H1 (cell line): Measurements from ENCODE around the gene NTPCR. TPM values are rescaled to one million over a fixed set of nuclear protein-coding genes. Genes with fewer than 3 reads are reported as not detected.
A peak's percentile ranks its signal among the peaks of the same experiment; 100 is the strongest.

ENCODE experiments used
- CTCF ChIA-PET: fragments of 300-600 bp; sonication (Branson Sonifier 250); formaldehyde crosslinking; loops from one replicate; lab custom pipeline; 2021; ENCODE audit not compliant: partially characterized antibody; lab: Charles Lee
- POLR2A ChIA-PET: fragments of 300-600 bp; sonication (Branson Sonifier 250); formaldehyde crosslinking; loops from one replicate; lab custom pipeline; 2021; ENCODE audit warnings: inconsistent platforms; ENCODE audit not compliant: partially characterized antibody; lab: Charles Lee
- DNase-seq, 2 experiments: peaks; one replicate each; pipeline versions ENCODE4 v3.0.0 to v3.0.0-alpha.2; 2010 to 2022; ENCODE audit warnings: low spot score in 2 of 2, low read depth in 1 of 2, mixed read lengths in 1 of 2
- FAIRE-seq: peaks from 2 replicates; lab custom pipeline; 2011; peaks lifted over from hg19 to GRCh38; lab: Jason Lieb, UNC
- H2AFZ ChIP-seq: 2 replicates; pipeline ENCODE4 v1.8.1; 2012; ENCODE audit warnings: low read length, inconsistent platforms
- H2AK5ac ChIP-seq: 2 replicates; pipeline ENCODE4 v1.6.1; 2013; ENCODE audit warnings: low read depth, low read length
- H2BK120ac ChIP-seq: replicated peaks from 2 replicates; pipeline ENCODE3; 2013; ENCODE audit warnings: low read depth, low read length, inconsistent platforms
- H2BK12ac ChIP-seq: 2 replicates; pipeline ENCODE4 v1.6.1; 2013; ENCODE audit warnings: low read depth, low read length
- H2BK15ac ChIP-seq: 2 replicates; pipeline ENCODE4 v1.6.1; 2013; ENCODE audit warnings: low read length
- H2BK20ac ChIP-seq: 2 replicates; pipeline ENCODE4 v1.6.1; 2013; ENCODE audit warnings: low read length
- H2BK5ac ChIP-seq: 2 replicates; pipeline ENCODE4 v1.6.1; 2013; ENCODE audit warnings: low read depth, low read length
- H3K14ac ChIP-seq: 2 replicates; pipeline ENCODE4 v1.6.1; 2013; ENCODE audit warnings: inconsistent platforms; ENCODE audit not compliant: insufficient read length
- H3K18ac ChIP-seq: 2 replicates; pipeline ENCODE4 v1.6.1; 2013; ENCODE audit warnings: low read length; ENCODE audit errors: extremely low read depth
- H3K23ac ChIP-seq: 2 replicates; pipeline ENCODE4 v1.6.1; 2013; ENCODE audit warnings: inconsistent platforms; ENCODE audit not compliant: insufficient read length
- H3K23me2 ChIP-seq: 2 replicates; pipeline ENCODE4 v1.6.1; 2013; ENCODE audit warnings: low read depth, low read length
- H3K27ac ChIP-seq: 2 replicates; pipeline ENCODE4 v1.6.1; 2011; ENCODE audit warnings: low read depth, low read length, inconsistent platforms
- H3K27me3 ChIP-seq, 4 experiments: replicated peaks in 1 of 4; 1 replicate in 1 of 4; 2 replicates in 3 of 4; pipeline versions ENCODE4 v1.6.1 to v1.8.1; 2011 to 2013; ENCODE audit warnings: low read length in 3 of 4, mild to moderate bottlenecking in 3 of 4, inconsistent platforms in 2 of 4, mixed read lengths in 2 of 4, moderate library complexity in 1 of 4; ENCODE audit not compliant: control insufficient read depth in 3 of 4, insufficient read depth in 3 of 4; ENCODE audit errors: extremely low read depth in 1 of 4
- H3K36me3 ChIP-seq, 4 experiments: 2 replicates each; pipeline versions ENCODE4 v1.6.1 to v1.8.1; 2011 to 2013; ENCODE audit warnings: mild to moderate bottlenecking in 4 of 4, low read length in 3 of 4, moderate library complexity in 2 of 4, control low read depth in 1 of 4, inconsistent platforms in 1 of 4; ENCODE audit not compliant: insufficient read depth in 4 of 4, control insufficient read depth in 2 of 4
- H3K4ac ChIP-seq: replicated peaks from 2 replicates; pipeline ENCODE3; 2013; ENCODE audit warnings: low read length, low read depth, mixed read lengths, inconsistent platforms; ENCODE audit not compliant: insufficient read length
- H3K4me1 ChIP-seq, 4 experiments: replicated peaks in 1 of 4; 1 replicate in 1 of 4; 2 replicates in 3 of 4; pipeline versions ENCODE4 v1.6.1 to v1.8.1; 2011 to 2013; ENCODE audit warnings: low read length in 3 of 4, inconsistent platforms in 2 of 4, mixed read lengths in 1 of 4; ENCODE audit not compliant: insufficient read depth in 4 of 4, control insufficient read depth in 3 of 4
- H3K4me2 ChIP-seq, 2 experiments: 2 replicates each; pipeline versions ENCODE4 v1.6.1 to v1.8.1; 2011 to 2013; ENCODE audit warnings: low read depth in 2 of 2, low read length in 2 of 2, control low read depth in 1 of 2, inconsistent platforms in 1 of 2, mild to moderate bottlenecking in 1 of 2; ENCODE audit not compliant: insufficient read depth in 1 of 2
- H3K4me3 ChIP-seq, 4 experiments: fragments of 200-600, 300-600 bp in 1 of 4; sonication (generic), shearing (Covaris generic), sonication (Bioruptor Twin) in 1 of 4; 2 replicates each; pipeline versions ENCODE4 v1.5.1 to v1.8.1; 2011 to 2016; ENCODE audit warnings: low read length in 4 of 4, low read depth in 3 of 4, control low read depth in 2 of 4, inconsistent platforms in 2 of 4, mild to moderate bottlenecking in 2 of 4, mixed read lengths in 1 of 4, moderate library complexity in 1 of 4; ENCODE audit not compliant: insufficient read depth in 2 of 4; ENCODE audit errors: extremely low read depth in 1 of 4
- H3K56ac ChIP-seq: replicated peaks from 2 replicates; pipeline ENCODE3; 2013; ENCODE audit warnings: low read depth, mild to moderate bottlenecking, mixed read lengths, low read length, inconsistent platforms; ENCODE audit not compliant: insufficient read length
- H3K79me1 ChIP-seq: 2 replicates; pipeline ENCODE4 v1.6.1; 2013; ENCODE audit warnings: low read depth, low read length, control low read depth
- H3K79me2 ChIP-seq, 2 experiments: 2 replicates each; pipeline versions ENCODE4 v1.6.1 to v1.8.1; 2012 to 2013; ENCODE audit warnings: low read length in 2 of 2, mild to moderate bottlenecking in 2 of 2, inconsistent platforms in 1 of 2; ENCODE audit not compliant: insufficient read depth in 2 of 2, control insufficient read depth in 1 of 2
- H3K9ac ChIP-seq, 4 experiments: replicated peaks in 1 of 4; 1 replicate in 1 of 4; 2 replicates in 3 of 4; pipeline versions ENCODE4 v1.6.1 to v1.8.1; 2011 to 2013; ENCODE audit warnings: low read depth in 3 of 4, low read length in 3 of 4, control low read depth in 2 of 4, mild to moderate bottlenecking in 2 of 4, moderate library complexity in 2 of 4, inconsistent platforms in 1 of 4; ENCODE audit errors: extremely low read depth in 1 of 4
- H3K9me3 ChIP-seq, 2 experiments: 2 replicates each; pipeline versions ENCODE4 v1.6.1 to v1.8.1; 2012 to 2013; ENCODE audit warnings: mild to moderate bottlenecking in 2 of 2, moderate library complexity in 2 of 2, control low read depth in 1 of 2, inconsistent platforms in 1 of 2, low read depth in 1 of 2, low read length in 1 of 2, mixed read lengths in 1 of 2; ENCODE audit not compliant: insufficient read depth in 2 of 2
- H4K20me1 ChIP-seq, 2 experiments: replicated peaks in 1 of 2; 2 replicates each; pipeline versions ENCODE3 to v1.8.1; 2011 to 2013; ENCODE audit warnings: inconsistent platforms in 2 of 2, low read length in 2 of 2, mild to moderate bottlenecking in 1 of 2; ENCODE audit not compliant: insufficient read depth in 2 of 2, control insufficient read depth in 1 of 2
- H4K5ac ChIP-seq: 2 replicates; pipeline ENCODE4 v1.6.1; 2013; ENCODE audit warnings: low read length, low read depth, mixed read lengths, inconsistent platforms; ENCODE audit not compliant: insufficient read length
- H4K8ac ChIP-seq: 2 replicates; pipeline ENCODE4 v1.8.0; 2013; ENCODE audit warnings: mild to moderate bottlenecking, moderate library complexity, low read length, inconsistent platforms; ENCODE audit not compliant: insufficient read depth; ENCODE audit errors: extremely low read depth
- H4K91ac ChIP-seq: replicated peaks from 2 replicates; pipeline ENCODE3; 2013; ENCODE audit warnings: low read length, mixed read lengths, inconsistent platforms; ENCODE audit not compliant: insufficient read length
- ASH2L ChIP-seq: fragments of 200-600, 300-600 bp; sonication (generic); IDR thresholded peaks from one replicate; pipeline ENCODE4 v1.7.1; 2017; ENCODE audit warnings: low read length
- HDAC2 ChIP-seq, 2 experiments: fragments of 300-600 bp in 1 of 2; sonication (generic) in 1 of 2; IDR thresholded peaks; 2 replicates each; pipeline ENCODE4 v1.6.1; 2011 to 2012; ENCODE audit warnings: low read depth in 2 of 2, low read length in 2 of 2, mild to moderate bottlenecking in 2 of 2, moderate library complexity in 2 of 2, borderline replicate concordance in 1 of 2, inconsistent platforms in 1 of 2
- JUN ChIP-seq: IDR thresholded peaks from 2 replicates; pipeline ENCODE4 v1.6.1; 2011; ENCODE audit warnings: low read depth, mild to moderate bottlenecking, improper control_type of control experiment, low read length
- NRF1 ChIP-seq: IDR thresholded peaks from 2 replicates; pipeline ENCODE4 v1.6.1; 2011; ENCODE audit warnings: mild to moderate bottlenecking, low read depth, low read length, improper control_type of control experiment
- PHF8 ChIP-seq: fragments of 200-600 bp; sonication (generic); conservative IDR thresholded peaks from 2 replicates; pipeline ENCODE4 v1.7.1; 2012; ENCODE audit warnings: low read depth, mild to moderate bottlenecking, inconsistent platforms, low read length, moderate library complexity
- WGBS, 2 experiments: shearing (Covaris generic) in 1 of 2; methylation state at CpG; one replicate each; pipeline versions ENCODE4 v1.1.6 to v1.1.7; 2013 to 2015; ENCODE audit warnings: low lambda C conversion rate in 2 of 2, mixed read lengths in 2 of 2, inconsistent platforms in 1 of 2, low coverage in 1 of 2, missing lambda C conversion rate in 1 of 2; ENCODE audit not compliant: insufficient replicate concordance in 2 of 2, insufficient coverage in 1 of 2, insufficient read length in 1 of 2; ENCODE audit errors: extremely low coverage in 1 of 2, missing lambda C conversion rate in 1 of 2; 5-methylcytosine and 5-hydroxymethylcytosine counted together
- long read RNA-seq, 2 experiments: library from RNA in 1 of 2; library from capped mRNA in 1 of 2; stranded (forward); transcript quantifications; one replicate each; pipeline ENCODE4 v2.0.0, GENCODE V29; 2021; ENCODE audit warnings: inconsistent platforms in 1 of 2
- polyA minus RNA-seq, 3 experiments: library from RNA; depleted of rRNA, polyadenylated mRNA; stranded (reverse); fragments of >200 nt; gene quantifications; 1 replicate in 2 of 3; 2 replicates in 1 of 3; pipeline ENCODE4 v1.2.3, GENCODE V29; 2011
- polyA plus RNA-seq, 7 experiments: library from polyadenylated mRNA; depleted of rRNA in 3 of 7; stranded (reverse) in 5 of 7; unstranded in 2 of 7; fragments of >200 nt in 5 of 7; fragments of 200-250 nt in 2 of 7; gene quantifications; 1 replicate in 5 of 7; 2 replicates in 1 of 7; 4 replicates in 1 of 7; pipeline versions ENCODE4 v1.2.1 to v1.2.3, GENCODE V29; 2011 to 2013; ENCODE audit warnings: missing spikeins in 2 of 7, mixed read lengths in 2 of 7
- total RNA-seq: library from RNA; stranded (reverse); fragmentation: NEBNext Ultra II Directional; extraction: Animal tissue kit (Norgen Biotek cat#: 25700); gene quantifications from 2 replicates; pipeline ENCODE4 v1.2.1, GENCODE V29; 2021

Gene NTPCR, protein sequence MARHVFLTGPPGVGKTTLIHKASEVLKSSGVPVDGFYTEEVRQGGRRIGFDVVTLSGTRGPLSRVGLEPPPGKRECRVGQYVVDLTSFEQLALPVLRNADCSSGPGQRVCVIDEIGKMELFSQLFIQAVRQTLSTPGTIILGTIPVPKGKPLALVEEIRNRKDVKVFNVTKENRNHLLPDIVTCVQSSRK
- total RNA-seq (68.6 and 73.1 TPM in 2 replicates), polyA plus RNA-seq (2011; rRNA removed) (17.3 and 22.6 TPM in 2 replicates), polyA minus RNA-seq (2011; rRNA and poly(A)+ RNA removed) (23.6 and 28.6 TPM in 2 replicates)
- polyA plus RNA-seq (2011; cell fraction: cytosol; rRNA removed): 27.6 TPM
- polyA plus RNA-seq (2011; cell fraction: nucleus; rRNA removed): 22.2 TPM
- polyA plus RNA-seq (2012, experiment 1 of 2): 70.9 to 94.3 TPM (median 85.5 TPM) in 4 replicates
- polyA plus RNA-seq (2012, experiment 2 of 2): 50.5 TPM
- polyA plus RNA-seq (2013, experiment 1 of 2): 61.7 TPM
- 63.0 TPM for polyA plus RNA-seq (2013, experiment 2 of 2)
- polyA minus RNA-seq (2011; cell fraction: cytosol; rRNA and poly(A)+ RNA removed): 24.2 TPM
- polyA minus RNA-seq (2011; cell fraction: nucleus; rRNA and poly(A)+ RNA removed): 51.5 TPM
- long read RNA-seq, experiment 1, full-length matches to known transcripts: 26 of 36 reads
- long read RNA-seq, experiment 1, partial matches to known transcripts: 5 of 36 reads
- long read RNA-seq, experiment 1, other reads (novel, unspliced or antisense): 5 of 36 reads
- long read RNA-seq, experiment 2, full-length matches to known transcripts: 108 of 134 reads
- long read RNA-seq, experiment 2, partial matches to known transcripts: 8 of 134 reads
- long read RNA-seq, experiment 2, other reads (novel, unspliced or antisense): 18 of 134 reads

DNA sequence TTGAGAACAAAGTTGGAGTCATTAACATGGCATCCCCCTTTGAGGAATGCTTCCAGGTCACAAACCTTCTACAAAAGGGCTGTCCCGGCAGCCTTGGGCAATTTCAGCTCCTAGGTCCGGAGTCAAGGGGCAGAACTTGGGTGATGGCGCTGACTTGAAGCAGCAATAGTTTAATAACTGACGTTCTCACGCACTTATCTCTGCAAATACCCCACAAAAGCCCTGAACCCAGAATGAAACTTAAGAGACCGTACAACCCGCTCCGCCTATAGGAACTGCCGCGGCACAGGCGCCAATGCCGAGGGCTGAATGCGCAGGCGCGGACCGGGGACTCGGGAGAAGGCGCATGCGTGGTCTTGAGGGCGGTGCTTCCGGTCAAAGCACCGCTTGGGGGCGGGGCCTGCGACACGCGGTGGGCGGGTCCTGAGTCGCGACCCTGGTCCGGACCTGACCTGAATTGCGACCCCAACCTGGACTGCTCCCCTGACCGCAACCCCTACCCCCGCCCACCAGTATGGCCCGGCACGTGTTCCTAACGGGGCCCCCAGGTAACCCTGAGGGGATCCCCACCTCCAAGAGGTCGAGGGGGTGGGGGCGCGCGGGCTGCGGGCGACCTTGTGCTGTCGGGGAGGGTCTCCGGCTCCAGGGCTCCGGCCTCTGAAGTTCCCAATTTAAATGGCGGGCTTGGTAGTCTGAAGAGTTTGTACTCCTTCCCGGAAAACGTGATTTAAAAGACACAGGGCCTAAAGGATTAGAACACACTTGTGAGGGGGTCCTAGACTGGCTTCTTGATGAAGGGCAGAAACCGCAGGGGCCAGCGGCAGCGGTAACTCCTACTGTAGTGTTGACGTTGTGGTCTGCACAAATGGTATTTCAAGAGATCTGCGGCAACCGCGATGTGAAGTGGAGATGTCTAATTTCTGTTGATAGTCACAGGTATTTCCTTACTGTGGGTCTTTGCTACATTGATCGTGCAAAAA is at the start of gene NTPCR:
NTPCR (plus strand) TSS at position 415 of the 980 bp plus-strand sequence; CDS start at position 515, 100 bp downstream.
- Histone ChIP-seq H3K9ac (peak within 1 kb of the TSS; percentile 63 to 81 (median 74)), H2BK20ac (no peak within 1 kb of the TSS), H2BK12ac (no peak within 1 kb of the TSS), H3K79me2 (peaks cover 5 to 44% of the 10 kb centered on the region in 2 experiments; a peak in 3 of 4 replicates), H3K4me1 (peaks cover 2 to 20% (median 10%) of the 10 kb centered on the region in 4 experiments; a peak in 5 of 7 replicates), H2BK5ac (peak within 1 kb of the TSS; percentile 76; the same call in 1 of the 2 replicates), H4K5ac (peak within 1 kb of the TSS; percentile 93), H3K14ac (no peak within 1 kb of the TSS), H3K27me3 (no peaks in the 10 kb centered on the region), H2AK5ac (no peak within 1 kb of the TSS), H3K27ac (peak within 1 kb of the TSS; percentile 86), H4K91ac (peak within 1 kb of the TSS; percentile 82), H3K4me2 (peak within 1 kb of the TSS; percentile 78 to 86), H3K56ac (peak within 1 kb of the TSS; percentile 90), H3K4ac (no peak within 1 kb of the TSS), H2BK15ac (no peak within 1 kb of the TSS), H3K23me2 (peaks cover 5% of the 10 kb centered on the region), H4K20me1 (peaks cover 0 to 3% of the 10 kb centered on the region in 2 experiments), H2BK120ac (no peak within 1 kb of the TSS), H3K9me3 (no peaks in the 10 kb centered on the region), H3K23ac (no peak within 1 kb of the TSS), H3K36me3 (no peaks in the 10 kb centered on the region), H3K18ac (peak within 1 kb of the TSS; percentile 94), H3K79me1 (no peaks in the 10 kb centered on the region; the same call in 1 of the 2 replicates), H4K8ac (peak within 1 kb of the TSS; percentile 94; the same call in 1 of the 2 replicates), H2AFZ (peak within 1 kb of the TSS; percentile 97), H3K4me3 (peak within 1 kb of the TSS; percentile 75 to 94 (median 88))
- FAIRE-seq (peak; percentile 76), DNase-seq (peak; percentile 88 to 99)
- ChIA-PET POLR2A (interaction anchor here (0.5 to 0.9 kb wide), 2 partner anchors 124 to 223 kb away, joined by 3 read pairs; no protein-coding TSS in a partner anchor), CTCF (interaction anchor here (0.6 to 2.7 kb wide), 3 partner anchors 15 to 287 kb away, joined by 3 to 16 read pairs (median 3); no protein-coding TSS in a partner anchor)
- WGBS, 2 experiments: 3% methylated on average over 43 of the region's 56 CpGs; no CpG with 5 or more reads in 1 of the 2 experiments
- TF ChIP-seq HDAC2 (IDR thresholded peaks at IDR 0.05; ENCODE audit: borderline replicate concordance in 1 of 2, low read depth in 2 of 2, low read length in 2 of 2) (no peak; a peak in 1 of 4 replicates), ASH2L (peak; percentile 68), NRF1 (peak; percentile 48), PHF8 (peak; percentile 70), JUN (no peak)
